ENCODE measurements around the gene PRKG1. TPM values are rescaled to one million over a fixed set of nuclear protein-coding genes. Genes with fewer than 3 reads are reported as not detected.
"Not testable (repeated sequence)": the region's sequence is repeated elsewhere in the genome, so short reads cannot be mapped to it uniquely, and the experiment has no call there.

The PRKG1 gene
- total and polyA plus RNA-seq, 4 donors, result 0.46 to 5.1 (median 1.5) TPM

- Histone ChIP-seq H3K27me3 (ENCODE audit: control insufficient read depth in 4 of 4, insufficient read depth in 4 of 4, low read length in 3 of 4) (no peaks in the 10 kb centered on the region), H3K9ac (ENCODE audit: low read depth in 1 of 2, low read length in 2 of 2) (no peak overlapping the region), H3K27ac (ENCODE audit: low read depth in 1 of 2, low read length in 2 of 2) (no peak overlapping the region), H3K4me3 (ENCODE audit: low read depth in 1 of 3, low read length in 3 of 3) (no peak overlapping the region), H3K9me3 (ENCODE audit: control insufficient read depth in 4 of 4, low read length in 3 of 4) (no peaks in the 10 kb centered on the region), H3K4me1 (ENCODE audit: control insufficient read depth in 4 of 4, insufficient read depth in 4 of 4, low read length in 3 of 4) (no peaks in the 10 kb centered on the region), H3K36me3 (ENCODE audit: control insufficient read depth in 4 of 4, insufficient read depth in 3 of 4, low read depth in 1 of 4, low read length in 3 of 4) (no peaks in the 10 kb centered on the region)
- TF ChIP-seq HNF4G (IDR thresholded peaks at IDR 0.05) (no peak), JUND (IDR thresholded peaks at IDR 0.05) (no peak), HNF4A (conservative IDR thresholded peaks at IDR 0.05) (no peak), MAX (IDR thresholded peaks at IDR 0.05) (no peak), YY1 (IDR thresholded peaks at IDR 0.05) (no peak), EGR1 (IDR thresholded peaks at IDR 0.05; ENCODE audit: low read depth in 2 of 2) (no peak), ATF3 (IDR thresholded peaks at IDR 0.05) (no peak)
- 71% methylated on average over 2 of the region's 2 CpGs for WGBS
- no peak for DNase-seq (ENCODE audit: low spot score)
Measured at GRCh38 chr10:51270936-51271530, 196.7 kb downstream of the PRKG1 start.

GRCh38 chr10:51272099-51272498 lies 197.8 kb downstream of the PRKG1 start:
- 54% methylated on average over 2 of the region's 2 CpGs for WGBS
- H3K9ac ChIP-seq (ENCODE audit: low read depth in 1 of 2, low read length in 2 of 2); H3K4me3 ChIP-seq (ENCODE audit: low read depth in 1 of 3, low read length in 3 of 3); H3K4me1 ChIP-seq (ENCODE audit: control insufficient read depth in 4 of 4, insufficient read depth in 4 of 4, low read length in 3 of 4); H3K27me3 ChIP-seq (ENCODE audit: control insufficient read depth in 4 of 4, insufficient read depth in 4 of 4, low read length in 3 of 4); H3K9me3 ChIP-seq (ENCODE audit: control insufficient read depth in 4 of 4, low read length in 3 of 4); H3K27ac ChIP-seq (ENCODE audit: low read depth in 1 of 2, low read length in 2 of 2); DNase-seq (ENCODE audit: low spot score); H3K36me3 ChIP-seq (ENCODE audit: control insufficient read depth in 4 of 4, insufficient read depth in 3 of 4, low read depth in 1 of 4, low read length in 3 of 4): not testable (repeated sequence)

- no peak overlapping the region for H3K27ac ChIP-seq (ENCODE audit: low read depth in 1 of 2, low read length in 2 of 2)
- H3K36me3 ChIP-seq (ENCODE audit: control insufficient read depth in 4 of 4, insufficient read depth in 3 of 4, low read depth in 1 of 4, low read length in 3 of 4), result no peaks in the 10 kb centered on the region
- no peaks in the 10 kb centered on the region for H3K9me3 ChIP-seq (ENCODE audit: control insufficient read depth in 4 of 4, low read length in 3 of 4)
- H3K27me3 ChIP-seq (ENCODE audit: control insufficient read depth in 4 of 4, insufficient read depth in 4 of 4, low read length in 3 of 4), result no peaks in the 10 kb centered on the region
- no peak overlapping the region for H3K4me3 ChIP-seq (ENCODE audit: low read depth in 1 of 3, low read length in 3 of 3)
- no peaks in the 10 kb centered on the region for H3K4me1 ChIP-seq (ENCODE audit: control insufficient read depth in 4 of 4, insufficient read depth in 4 of 4, low read length in 3 of 4)
- no peak overlapping the region for H3K9ac ChIP-seq (ENCODE audit: low read depth in 1 of 2, low read length in 2 of 2)
- TF ChIP-seq HNF4A (conservative IDR thresholded peaks at IDR 0.05) (no peak), FOXA2 (IDR thresholded peaks at IDR 0.05) (no peak), MAX (IDR thresholded peaks at IDR 0.05) (no peak), JUND (IDR thresholded peaks at IDR 0.05) (no peak), RXRA (IDR thresholded peaks at IDR 0.05) (no peak), FOXA1 (IDR thresholded peaks at IDR 0.05) (no peak), EGR1 (IDR thresholded peaks at IDR 0.05; ENCODE audit: low read depth in 2 of 2) (no peak), RAD21 (IDR thresholded peaks at IDR 0.05) (no peak), YY1 (IDR thresholded peaks at IDR 0.05) (no peak), GABPA (IDR thresholded peaks at IDR 0.05 in 1 of 2, conservative IDR thresholded peaks at IDR 0.05 in 1 of 2) (no peak), SP1 (IDR thresholded peaks at IDR 0.05) (no peak), ZBTB33 (IDR thresholded peaks at IDR 0.05) (no peak), REST (IDR thresholded peaks at IDR 0.05) (no peak), NR2F2 (IDR thresholded peaks at IDR 0.05) (no peak)
- no peak for DNase-seq (ENCODE audit: low spot score)
- WGBS, result 63% methylated on average over 1 of the region's 1 CpG
Measured at GRCh38 chr10:51272555-51272954, 198.3 kb downstream of the PRKG1 start.
